Thymus (tissue), 14 donors: Measurements from ENCODE around the gene HOXD10. TPM values are rescaled to one million over a fixed set of nuclear protein-coding genes. Genes with fewer than 3 reads are reported as not detected.

ENCODE experiments used
- DNase-seq, 9 donors: peaks; one replicate each; pipeline ENCODE4 v3.0.0-alpha.2; 2013; ENCODE audit warnings: low spot score in 9 of 9, low read depth in 6 of 9, missing footprints in 1 of 9
- H3K27ac ChIP-seq, 2 donors: one replicate each; pipeline ENCODE4 v1.5.1; 2013; ENCODE audit warnings: control low read depth in 1 of 2, low read depth in 1 of 2, low read length in 1 of 2, mild to moderate bottlenecking in 1 of 2, moderate library complexity in 1 of 2
- H3K27me3 ChIP-seq, 2 donors: one replicate each; pipeline ENCODE4 v1.5.1; 2013; ENCODE audit warnings: low read length in 1 of 2; ENCODE audit not compliant: control insufficient read depth in 2 of 2, insufficient read depth in 1 of 2
- H3K36me3 ChIP-seq, 2 donors: one replicate each; pipeline ENCODE4 v1.5.1; 2013; ENCODE audit warnings: low read length in 1 of 2, mild to moderate bottlenecking in 1 of 2, moderate library complexity in 1 of 2; ENCODE audit not compliant: control insufficient read depth in 2 of 2, insufficient read depth in 2 of 2
- H3K4me1 ChIP-seq, 2 donors: one replicate each; pipeline ENCODE4 v1.5.1; 2013; ENCODE audit warnings: low read length in 2 of 2; ENCODE audit not compliant: control insufficient read depth in 2 of 2, insufficient read depth in 2 of 2
- H3K4me3 ChIP-seq, 2 donors: one replicate each; pipeline ENCODE4 v1.5.1; 2013; ENCODE audit warnings: low read length in 2 of 2, control low read depth in 1 of 2, mild to moderate bottlenecking in 1 of 2
- H3K9me3 ChIP-seq, 2 donors: one replicate each; pipeline ENCODE4 v1.5.1; 2013; ENCODE audit warnings: low read length in 1 of 2, mild to moderate bottlenecking in 1 of 2; ENCODE audit not compliant: control insufficient read depth in 2 of 2, insufficient read depth in 1 of 2
- WGBS: extraction: QIAGEN DNeasy Blood & Tissue Kit; methylation state at CpG from one replicate; pipeline ENCODE4 v1.1.7; 2013; 5-methylcytosine and 5-hydroxymethylcytosine counted together
- long read RNA-seq, 10 donors: transcript quantifications; one replicate each; lab custom pipeline, GENCODE V29; 2026
- polyA plus RNA-seq: library from polyadenylated mRNA; stranded (reverse); fragments of 200-250 nt; gene quantifications from one replicate; pipeline ENCODE4 v1.2.3, GENCODE V29; 2013
- total RNA-seq: library from RNA; stranded (reverse); fragments of 120-200 nt; gene quantifications from one replicate; pipeline ENCODE4 v1.2.4, GENCODE V29; 2013
- donor health status: healthy.

HOXD10 gene
- total RNA-seq (not detected), polyA plus RNA-seq (0.09 TPM)
- long read RNA-seq, donor 1, result 0 reads
- long read RNA-seq, donor 2, result 0 reads
- long read RNA-seq, donor 3, result 0 reads
- long read RNA-seq, donor 4, result 0 reads
- long read RNA-seq, donor 5, partial matches to known transcripts, result 0 of 3 reads
- long read RNA-seq, donor 5, other reads (novel, unspliced or antisense), result 0 of 3 reads
- long read RNA-seq, donor 6, result 0 reads
- long read RNA-seq, donor 7, result 0 reads
- long read RNA-seq, donor 8, result 0 reads
- long read RNA-seq, donor 9, result 0 reads
- long read RNA-seq, donor 10, result 0 reads

DNA sequence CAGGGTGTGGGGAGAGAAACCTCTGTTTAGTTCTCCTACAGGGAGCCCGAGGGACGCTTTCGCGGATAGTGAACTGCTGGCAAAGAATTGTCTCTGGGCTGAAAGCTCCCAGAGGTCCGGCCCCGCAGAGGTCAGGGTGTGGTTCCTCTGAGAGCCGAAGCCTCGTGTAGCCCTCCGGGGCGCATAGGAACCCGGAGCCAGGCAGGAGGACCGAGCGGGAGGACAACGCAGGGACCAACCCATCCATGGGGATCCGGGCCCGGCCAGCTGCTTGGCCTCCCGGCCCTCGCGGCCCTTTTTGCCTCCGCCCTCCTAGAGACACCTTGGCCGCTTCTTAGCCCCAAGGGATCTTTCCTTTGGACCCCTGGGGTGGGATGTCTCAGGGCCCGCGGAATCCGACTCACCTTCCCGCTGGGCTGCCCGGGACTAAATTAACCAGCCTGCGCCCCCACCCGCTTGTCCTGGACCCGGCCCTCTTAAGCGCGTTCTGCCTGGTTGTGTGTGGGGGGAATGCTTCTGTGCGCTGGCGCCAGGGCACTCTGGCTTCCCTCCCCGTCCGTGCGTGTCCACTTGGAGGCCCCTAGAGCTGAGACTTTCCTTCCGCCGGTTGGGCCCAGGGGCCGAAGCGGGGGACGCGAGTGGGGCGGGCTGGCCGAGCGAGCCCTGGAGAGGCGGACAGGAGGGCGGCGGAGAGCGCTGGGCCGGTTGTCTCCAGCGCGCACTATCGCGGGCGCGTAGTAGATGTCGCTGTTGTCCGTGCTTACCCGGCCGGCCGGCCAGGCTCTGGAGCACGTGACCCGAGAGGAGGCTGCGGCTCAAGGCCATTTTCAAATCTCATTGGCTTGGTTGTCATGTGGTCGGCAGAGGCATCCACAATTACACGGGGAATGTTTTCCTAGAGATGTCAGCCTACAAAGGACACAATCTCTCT lies at the start of gene HOXD10:
Gene HOXD10 (plus strand): TSS at position 896 of the 931 bp plus-strand sequence. CDS start 56 bp downstream, outside the sequence.
- Histone ChIP-seq H3K4me1 (peaks cover 0 to 3% of the 10 kb centered on the region in 2 donors), H3K9me3 (peaks cover 0 to 11% of the 10 kb centered on the region in 2 donors), H3K4me3 (no peak within 1 kb of the TSS), H3K27ac (no peak within 1 kb of the TSS), H3K36me3 (no peaks in the 10 kb centered on the region), H3K27me3 (peaks cover 91 to 100% of the 10 kb centered on the region in 2 donors)
- 10% methylated on average over 66 of the region's 66 CpGs for WGBS
- DNase-seq, result no peak

- H3K27me3 ChIP-seq, result peaks cover 50 to 83% of the 10 kb centered on the region in 2 donors
- no peak for DNase-seq
- H3K9me3 ChIP-seq, result peaks cover 0 to 4% of the 10 kb centered on the region in 2 donors
- no peaks in the 10 kb centered on the region for H3K36me3 ChIP-seq
- 7% methylated on average over 38 of the region's 38 CpGs for WGBS
- H3K4me3 ChIP-seq, result no peak overlapping the region
- peaks cover 0 to 2% of the 10 kb centered on the region in 2 donors for H3K4me1 ChIP-seq
- no peak overlapping the region for H3K27ac ChIP-seq
These were observed 48.8 kb upstream of the HOXD10 start for GRCh38 chr2:176067589-176068418.

GRCh38 chr2:176068419-176068832 lies 48.2 kb upstream of the HOXD10 start:
- no peak overlapping the region for H3K4me3 ChIP-seq
- H3K27ac ChIP-seq, result no peak overlapping the region
- DNase-seq, result no peak
- no peaks in the 10 kb centered on the region for H3K36me3 ChIP-seq
- 9% methylated on average over 30 of the region's 30 CpGs for WGBS
- peaks cover 0 to 4% of the 10 kb centered on the region in 2 donors for H3K9me3 ChIP-seq
- peaks cover 57 to 87% of the 10 kb centered on the region in 2 donors for H3K27me3 ChIP-seq
- peaks cover 0 to 2% of the 10 kb centered on the region in 2 donors for H3K4me1 ChIP-seq

DNA sequence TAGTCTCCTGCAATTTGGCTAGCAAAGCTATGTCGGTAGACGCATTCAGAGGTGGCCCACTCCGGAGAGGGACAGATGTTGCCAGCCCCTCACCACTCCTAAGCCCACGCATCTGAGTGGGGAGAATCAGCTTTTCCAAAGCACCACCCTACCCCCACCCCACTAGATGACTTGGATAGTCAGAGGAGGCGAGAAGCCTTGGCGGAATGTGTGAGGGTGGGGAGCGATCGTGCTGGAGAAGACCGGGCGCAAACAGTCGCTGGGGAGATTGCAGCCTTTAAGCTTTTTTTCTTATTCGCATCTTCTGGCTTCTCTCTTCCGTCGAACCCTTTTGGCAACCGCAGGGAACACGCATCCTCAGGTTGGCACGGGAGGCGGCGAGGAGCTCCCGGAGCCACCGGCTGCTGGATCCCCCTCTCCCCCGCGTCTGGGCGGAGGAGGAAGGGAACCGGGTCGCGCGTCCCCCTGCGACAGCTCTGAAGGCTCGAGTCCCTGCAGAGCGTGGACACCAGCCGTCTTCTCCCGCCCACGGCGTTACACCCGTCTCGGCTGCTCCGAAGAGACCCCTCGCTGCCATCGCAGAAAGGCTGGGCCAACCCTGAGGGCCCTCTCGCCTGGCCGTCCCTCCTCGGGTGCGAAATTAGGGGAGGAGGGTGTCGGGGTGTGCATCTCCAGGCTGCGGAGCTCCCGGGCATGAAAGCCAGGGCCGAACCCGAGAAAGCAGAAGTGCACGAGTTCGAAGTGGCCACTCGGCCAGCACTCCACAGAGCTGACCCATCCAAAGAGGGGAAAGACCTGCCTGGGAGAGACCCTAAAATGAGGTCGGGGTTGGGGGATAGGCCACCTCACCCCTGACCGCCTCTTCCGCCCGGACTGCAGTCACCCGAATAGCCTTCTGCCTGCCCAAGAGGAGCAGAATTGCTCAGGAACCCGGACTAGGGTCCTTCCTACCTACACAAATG lies 45.0 kb upstream of the HOXD10 start:
- DNase-seq, result no peak
- Histone ChIP-seq H3K9me3 (peaks cover 0 to 4% of the 10 kb centered on the region in 2 donors), H3K36me3 (no peaks in the 10 kb centered on the region), H3K27ac (no peak overlapping the region), H3K4me1 (peaks cover 0 to 2% of the 10 kb centered on the region in 2 donors), H3K4me3 (no peak overlapping the region), H3K27me3 (peaks cover 75 to 100% of the 10 kb centered on the region in 2 donors)
- 10% methylated on average over 58 of the region's 58 CpGs for WGBS

DNA sequence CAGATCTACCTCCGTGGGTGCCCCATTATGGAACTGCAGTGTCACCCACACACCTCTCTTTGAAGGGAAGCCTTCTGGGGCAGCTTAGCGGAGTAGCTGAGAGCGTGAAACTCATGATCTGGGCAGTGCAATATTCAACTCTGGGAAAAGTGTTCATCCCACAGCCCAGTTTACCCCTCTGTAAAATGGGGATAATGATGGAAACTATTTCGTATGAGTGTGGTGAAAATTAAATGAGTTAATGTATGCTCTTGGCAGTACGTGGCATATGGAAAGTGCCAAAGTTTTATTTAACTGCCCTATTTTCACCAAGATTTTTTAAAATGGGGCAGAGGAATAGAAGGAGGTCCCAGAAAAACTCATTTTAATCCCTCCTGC lies 44.3 kb upstream of the HOXD10 start:
- Histone ChIP-seq H3K27me3 (peaks cover 74 to 100% of the 10 kb centered on the region in 2 donors), H3K9me3 (peaks cover 0 to 4% of the 10 kb centered on the region in 2 donors)

GRCh38 chr2:176072951-176073904 lies 43.4 kb upstream of the HOXD10 start:
- H3K4me1 ChIP-seq, result no peaks in the 10 kb centered on the region
- no peak overlapping the region for H3K4me3 ChIP-seq
- H3K9me3 ChIP-seq, result peaks cover 0 to 2% of the 10 kb centered on the region in 2 donors
- H3K27me3 ChIP-seq, result peaks cover 66 to 99% of the 10 kb centered on the region in 2 donors
- H3K27ac ChIP-seq, result no peak overlapping the region
- DNase-seq, result no peak
- WGBS, result 6% methylated on average over 29 of the region's 29 CpGs
- H3K36me3 ChIP-seq, result no peaks in the 10 kb centered on the region

More for the DNA sequence above, 44.3 kb upstream of the HOXD10 start:
- H3K27ac ChIP-seq, result no peak overlapping the region
- 32% methylated on average over 5 of the region's 5 CpGs for WGBS
- H3K4me3 ChIP-seq, result no peak overlapping the region
- DNase-seq, result no peak
- no peaks in the 10 kb centered on the region for H3K36me3 ChIP-seq
- H3K4me1 ChIP-seq, result peaks cover 0 to 2% of the 10 kb centered on the region in 2 donors

DNA sequence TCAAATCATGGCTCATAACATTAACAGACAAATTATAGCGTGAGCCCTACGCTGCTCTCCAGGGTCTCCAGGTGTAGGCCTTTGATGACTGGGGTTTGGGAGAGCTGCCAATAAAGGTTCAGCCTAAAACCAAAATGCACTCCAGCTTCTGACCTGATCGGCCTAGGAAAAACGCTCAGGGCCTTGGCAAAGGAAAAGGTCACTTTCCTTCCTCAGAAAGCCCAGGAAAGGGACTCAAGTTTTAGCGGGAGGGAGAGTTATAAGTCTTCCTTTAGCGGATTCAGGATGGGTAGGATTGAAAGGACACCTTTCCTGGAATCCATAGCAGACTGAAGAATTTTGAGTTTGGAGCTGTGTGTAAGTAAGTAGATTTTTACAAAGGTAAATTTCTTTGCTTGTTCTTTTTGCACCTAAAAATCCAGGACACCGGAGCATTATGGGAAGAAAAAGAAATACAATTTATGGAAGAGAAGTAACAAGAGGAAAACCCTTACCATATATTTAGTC lies 41.6 kb upstream of the HOXD10 start:
- H3K36me3 ChIP-seq, result no peaks in the 10 kb centered on the region
- peaks cover 0 to 8% of the 10 kb centered on the region in 2 donors for H3K4me1 ChIP-seq
- no peak for DNase-seq
- peaks cover 75 to 99% of the 10 kb centered on the region in 2 donors for H3K27me3 ChIP-seq
- no peak overlapping the region for H3K27ac ChIP-seq
- H3K4me3 ChIP-seq, result no peak overlapping the region
- peaks cover 1 to 5% of the 10 kb centered on the region in 2 donors for H3K9me3 ChIP-seq
- 18% methylated on average over 7 of the region's 7 CpGs for WGBS
